Vagina (tissue), 2 donors: ENCODE data around the gene ZCCHC4.

Source experiments
- CTCF ChIP-seq, 3 experiments: fragments of 450-650 bp in 2 of 3; fragments of 200-600 bp in 1 of 3; sonication (generic) in 1 of 3; IDR thresholded peaks; one replicate each; pipeline ENCODE4 v1.5.1; 2017 to 2019; ENCODE audit warnings: antibody characterized with exemption in 3 of 3, mild to moderate bottlenecking in 2 of 3, moderate library complexity in 2 of 3
- POLR2A ChIP-seq, 2 donors: fragments of 450-650 bp; IDR thresholded peaks; one replicate each; pipeline ENCODE4 v1.6.1; 2017; ENCODE audit warnings: antibody characterized with exemption in 2 of 2, mild to moderate bottlenecking in 2 of 2, moderate library complexity in 2 of 2

GRCh38 chr4:25330905-25331808 is 18.6 kb downstream of the ZCCHC4 start:
- TF ChIP-seq CTCF (IDR thresholded peaks at IDR 0.05), result no peak
- no peak for TF ChIP-seq POLR2A (IDR thresholded peaks at IDR 0.05)
